HG02763 (cell line): ENCODE results near the gene GRIK4.
"Not testable (repeated sequence)": the region's sequence is repeated elsewhere in the genome, so short reads cannot be mapped to it uniquely, and the experiment has no call there.

Source experiments
- ATAC-seq: cut with Tn5 transposase; IDR thresholded peaks from one replicate; pipeline ENCODE4 v1.9.1; 2021; ENCODE audit warnings: mild to moderate bottlenecking, moderate library complexity; ENCODE audit not compliant: unreplicated experiment

Gene GRIK4

DNA sequence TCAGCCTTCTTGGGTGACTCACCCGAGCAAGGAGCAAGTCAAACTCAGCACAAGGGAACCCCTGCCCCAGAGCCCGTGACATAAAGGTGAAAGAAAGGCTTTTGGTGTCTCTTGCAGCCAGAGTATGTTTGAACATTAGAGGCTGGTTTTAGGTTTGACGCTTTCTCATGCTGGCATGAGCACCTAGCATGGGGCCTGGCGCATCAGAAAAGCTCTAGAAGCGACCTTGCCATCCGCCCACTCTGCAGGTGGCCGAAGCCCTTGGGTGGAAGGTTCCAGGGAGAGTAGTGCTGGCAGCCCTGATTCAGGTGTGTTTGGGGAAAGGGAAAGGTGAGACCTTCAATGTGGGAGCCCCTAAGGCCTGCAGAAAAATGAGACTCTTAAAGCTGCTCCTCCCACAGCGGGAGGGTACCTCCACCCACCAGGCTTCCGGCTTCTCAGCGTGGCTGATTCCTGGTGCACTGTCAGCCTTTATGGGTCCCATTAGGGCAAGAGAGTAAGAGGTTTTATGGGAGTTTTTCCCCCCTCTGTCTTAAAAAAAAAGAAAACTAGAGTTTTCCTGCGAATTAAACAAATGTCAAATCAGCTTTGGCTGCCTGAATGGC is 88.4 kb downstream of the GRIK4 start:
- ATAC-seq = no peak

DNA sequence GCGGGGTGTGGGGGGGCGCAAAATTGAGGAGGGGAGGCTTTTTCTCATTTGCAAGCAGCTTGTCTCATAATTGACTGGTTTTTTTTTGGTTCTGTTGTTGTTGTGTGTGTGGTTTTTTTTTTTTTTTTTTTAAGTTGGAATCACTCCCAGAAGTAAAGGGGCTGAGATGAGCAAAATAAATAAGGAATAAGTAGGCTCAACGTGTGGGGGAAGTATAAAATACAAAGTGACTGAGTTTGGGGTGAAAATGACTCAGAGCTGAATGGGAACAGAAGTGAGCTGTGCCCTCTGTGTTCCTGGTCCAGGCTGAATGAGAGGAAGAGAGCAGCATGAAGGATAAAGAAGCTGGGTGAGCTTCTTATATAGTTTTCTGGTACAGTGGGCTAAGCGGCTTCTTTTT is 90.0 kb downstream of the GRIK4 start:
- ATAC-seq = no peak

GRCh38 chr11:120603071-120603470 is 91.5 kb downstream of the GRIK4 start:
- no peak for ATAC-seq

DNA sequence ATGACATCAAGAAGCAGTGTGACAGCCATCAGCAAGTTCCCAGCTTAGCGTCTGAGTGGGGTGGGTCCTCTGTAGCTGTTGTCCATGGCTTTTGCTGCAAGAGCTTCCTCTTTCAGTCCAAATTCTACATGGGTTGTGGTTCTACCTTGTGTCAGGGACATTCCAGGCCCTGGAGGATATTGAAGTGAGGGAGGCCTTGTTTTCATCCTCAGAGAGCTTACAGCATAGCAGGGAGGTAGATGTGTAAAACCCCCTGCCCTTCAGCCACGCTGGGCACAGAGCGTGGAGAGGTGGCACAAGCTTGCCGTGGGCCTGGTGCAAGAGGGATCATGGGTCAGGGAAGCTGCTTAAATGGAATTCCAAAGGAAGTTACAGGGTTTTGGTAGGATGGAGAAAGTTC is 93.9 kb downstream of the GRIK4 start:
- no peak for ATAC-seq

GRCh38 chr11:120606211-120607010 is 94.9 kb downstream of the GRIK4 start:
- ATAC-seq = no peak

- ATAC-seq = no peak
Observed at GRCh38 chr11:120608061-120608460, 96.5 kb downstream of the GRIK4 start.

DNA sequence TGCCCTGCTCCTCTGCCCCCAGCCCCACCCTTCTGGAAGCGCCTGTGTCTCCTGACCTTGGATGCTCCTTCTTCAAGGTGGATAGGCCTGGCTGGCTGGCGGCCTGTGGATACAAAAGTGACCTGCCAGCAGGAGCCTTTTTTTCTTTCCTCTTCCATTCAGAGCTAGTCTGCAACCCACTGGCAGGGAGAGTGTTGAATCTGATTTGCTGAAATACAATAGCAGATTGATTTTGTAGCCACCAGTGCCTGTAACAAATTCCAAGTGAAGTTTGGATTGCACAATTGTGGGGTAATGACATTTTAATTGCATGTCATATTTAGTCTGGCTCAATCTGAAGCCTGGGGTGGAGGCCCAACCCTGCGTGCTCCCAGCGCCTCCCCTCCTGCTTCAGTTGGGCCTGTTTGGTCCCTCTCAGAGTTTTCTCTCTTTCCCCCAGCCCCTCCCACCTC is 97.2 kb downstream of the GRIK4 start:
- ATAC-seq = no peak

- ATAC-seq = no peak
Observed at GRCh38 chr11:120610111-120610510, 98.6 kb downstream of the GRIK4 start.

DNA sequence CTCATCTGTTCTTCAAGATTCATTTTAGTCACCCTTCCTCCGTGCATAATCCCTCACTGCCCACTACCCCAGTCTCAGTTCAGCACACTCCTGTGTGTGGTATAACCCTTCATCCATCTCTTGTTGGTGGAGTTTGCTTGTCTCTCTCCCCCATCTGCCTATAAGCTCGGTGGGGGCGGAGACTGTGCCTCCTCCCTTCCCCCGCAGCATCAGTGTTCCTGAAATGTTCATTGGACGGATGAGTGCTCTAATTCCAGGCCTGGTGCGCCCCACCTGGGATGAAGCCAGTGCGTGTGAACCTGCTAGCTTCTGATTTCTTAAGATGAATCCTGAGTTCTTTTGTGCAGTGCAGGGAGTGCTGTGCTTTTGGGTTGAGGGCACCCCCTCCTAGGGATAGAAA is 100.0 kb downstream of the GRIK4 start:
- ATAC-seq = no peak

GRCh38 chr11:120612513-120613263 is 101.1 kb downstream of the GRIK4 start:
- ATAC-seq = peak; percentile 82

DNA sequence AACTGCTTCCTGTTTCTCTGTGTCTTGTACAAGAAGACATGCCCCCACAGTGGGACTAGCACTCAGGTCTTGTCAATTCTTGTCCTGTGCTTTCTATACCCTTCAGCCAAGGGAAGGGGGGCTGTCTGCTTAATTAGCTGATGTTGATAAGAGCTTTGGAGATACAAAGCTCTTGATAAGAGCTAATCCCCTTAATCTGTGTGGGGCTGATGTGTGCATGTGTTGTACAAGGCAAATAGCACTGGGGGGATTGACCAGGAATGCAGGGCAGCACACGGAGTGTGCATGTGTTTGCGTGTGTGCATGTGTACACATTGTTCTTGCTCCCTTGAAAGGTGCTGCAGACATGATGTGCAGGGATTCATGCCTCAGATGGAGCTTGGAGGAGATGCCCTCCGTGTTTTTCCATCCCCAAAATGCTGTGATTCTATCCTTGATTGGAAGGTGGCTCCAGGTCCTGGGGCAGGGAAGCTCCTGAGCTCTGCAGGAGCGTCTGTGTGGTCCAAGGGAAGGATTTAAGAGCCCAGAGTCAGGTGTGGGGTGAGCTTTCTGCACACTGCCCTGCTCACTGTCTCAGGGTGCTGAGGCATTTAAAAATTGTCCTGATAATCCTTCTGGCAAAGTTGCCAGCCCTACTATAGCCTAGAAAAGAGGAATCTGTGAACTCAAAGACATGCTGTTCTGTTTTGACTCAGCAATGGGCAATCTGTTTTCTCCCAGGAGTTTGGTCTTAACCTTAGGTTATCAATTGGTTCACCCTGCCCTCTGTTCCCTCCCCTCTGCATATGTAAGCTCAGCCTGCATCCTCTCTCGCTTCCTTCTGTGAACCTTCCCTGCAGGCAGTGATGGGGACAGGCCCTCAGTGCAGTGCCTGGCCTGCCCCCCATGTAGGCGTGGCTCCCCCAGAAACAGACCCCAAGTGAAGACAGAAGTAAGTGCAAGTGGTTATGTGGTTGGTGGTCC is 102.0 kb downstream of the GRIK4 start:
- peak; percentile 45 for ATAC-seq

DNA sequence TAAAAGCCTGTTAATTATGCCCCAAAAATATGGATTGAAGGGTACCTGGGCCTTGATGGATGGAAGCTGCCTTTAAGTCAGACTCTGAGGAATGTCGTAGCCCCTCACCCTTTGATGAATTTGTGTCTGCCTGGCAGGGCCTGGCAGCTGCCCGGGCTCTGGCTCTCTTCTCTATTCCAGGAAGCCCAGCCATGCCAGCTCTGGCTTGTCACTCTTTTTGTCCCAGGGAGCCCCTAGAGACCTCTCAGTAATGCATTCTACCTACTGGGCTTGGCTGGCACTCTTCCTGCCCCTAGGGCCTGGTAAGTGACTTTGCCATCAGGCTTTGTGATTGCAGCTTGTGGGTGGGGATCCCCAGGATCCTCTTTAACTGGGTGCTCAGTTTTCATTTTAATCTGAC is 103.8 kb downstream of the GRIK4 start:
- no peak for ATAC-seq

GRCh38 chr11:120618399-120618798 is 106.9 kb downstream of the GRIK4 start:
- ATAC-seq = no peak

DNA sequence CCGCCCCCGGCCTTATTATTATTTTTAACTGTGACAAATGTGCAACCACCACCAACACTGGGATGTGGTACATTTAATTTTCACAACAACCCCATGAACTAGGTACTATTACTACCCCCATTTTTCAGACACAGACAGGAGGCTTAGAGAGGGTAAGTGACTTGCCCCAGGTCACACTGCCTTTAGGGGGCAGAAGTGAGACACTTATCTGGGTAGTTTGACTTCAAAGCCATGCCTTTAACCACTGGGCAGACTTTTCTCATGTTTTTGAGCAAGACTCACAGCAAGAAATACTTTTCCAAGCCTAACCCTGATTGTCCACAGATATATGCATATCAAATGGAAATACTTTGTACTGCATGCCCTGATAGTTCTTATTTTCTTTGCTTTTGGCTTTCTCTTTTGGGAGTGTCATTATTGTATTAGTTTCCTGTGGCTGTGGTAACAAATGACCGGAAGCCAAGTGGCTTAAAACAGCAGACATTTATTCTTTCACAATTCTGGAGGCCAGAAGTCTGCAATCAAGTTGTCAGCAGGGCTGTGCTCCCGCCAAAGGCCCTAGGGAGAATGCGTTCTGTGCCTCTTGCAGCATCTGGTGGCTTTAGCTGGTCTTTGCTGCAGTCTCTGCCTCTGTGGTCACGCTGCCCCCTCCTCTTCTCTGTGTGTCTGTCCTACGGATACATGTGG is 110.8 kb downstream of the GRIK4 start:
- no peak for ATAC-seq

GRCh38 chr11:120624992-120625391 is 113.4 kb downstream of the GRIK4 start:
- not testable (repeated sequence) for ATAC-seq

GRCh38 chr11:120625565-120625964 is 114.0 kb downstream of the GRIK4 start:
- no peak for ATAC-seq

GRCh38 chr11:120626791-120627190 is 115.2 kb downstream of the GRIK4 start:
- ATAC-seq = no peak

DNA sequence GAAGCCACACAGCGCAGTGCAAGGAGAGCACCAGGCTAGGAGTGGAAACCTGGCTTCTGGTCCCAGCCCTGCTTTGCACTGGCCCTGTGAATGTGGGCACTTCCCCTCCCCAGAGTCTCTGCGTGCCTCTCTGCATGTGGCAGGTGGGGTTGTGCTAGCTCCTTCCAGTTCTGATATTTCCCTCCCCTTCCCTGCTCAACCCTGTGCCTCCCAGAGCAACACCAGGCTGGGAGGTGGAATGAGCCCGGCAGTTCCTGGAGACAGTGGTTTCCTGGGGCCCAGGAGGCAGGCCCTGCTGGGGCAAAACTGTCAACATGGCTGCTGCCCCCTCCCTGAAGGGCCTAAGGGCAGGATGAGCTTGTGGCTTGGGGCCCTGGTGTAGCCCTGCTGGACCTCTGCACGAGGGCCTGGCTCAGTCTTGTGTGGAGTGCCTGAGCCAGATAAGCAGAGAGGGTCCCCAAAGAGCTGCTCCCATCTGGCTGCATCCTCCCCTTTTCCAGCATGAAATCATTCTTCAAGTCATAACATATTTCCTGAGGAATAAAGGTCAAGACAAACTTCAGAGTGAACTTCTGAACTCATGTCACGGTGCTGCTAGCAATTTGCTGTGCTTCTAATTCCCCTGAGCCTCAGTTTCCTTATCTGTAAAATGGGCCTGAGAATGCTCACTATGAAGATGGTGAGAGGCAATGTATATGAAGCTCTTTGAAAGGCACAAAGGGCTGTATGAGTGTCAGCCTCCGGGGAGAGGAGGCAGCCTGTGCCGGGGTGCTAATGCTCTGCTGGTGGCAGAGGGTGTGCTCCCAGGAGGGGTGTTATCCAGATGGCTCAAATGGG is 116.0 kb downstream of the GRIK4 start:
- no peak for ATAC-seq

DNA sequence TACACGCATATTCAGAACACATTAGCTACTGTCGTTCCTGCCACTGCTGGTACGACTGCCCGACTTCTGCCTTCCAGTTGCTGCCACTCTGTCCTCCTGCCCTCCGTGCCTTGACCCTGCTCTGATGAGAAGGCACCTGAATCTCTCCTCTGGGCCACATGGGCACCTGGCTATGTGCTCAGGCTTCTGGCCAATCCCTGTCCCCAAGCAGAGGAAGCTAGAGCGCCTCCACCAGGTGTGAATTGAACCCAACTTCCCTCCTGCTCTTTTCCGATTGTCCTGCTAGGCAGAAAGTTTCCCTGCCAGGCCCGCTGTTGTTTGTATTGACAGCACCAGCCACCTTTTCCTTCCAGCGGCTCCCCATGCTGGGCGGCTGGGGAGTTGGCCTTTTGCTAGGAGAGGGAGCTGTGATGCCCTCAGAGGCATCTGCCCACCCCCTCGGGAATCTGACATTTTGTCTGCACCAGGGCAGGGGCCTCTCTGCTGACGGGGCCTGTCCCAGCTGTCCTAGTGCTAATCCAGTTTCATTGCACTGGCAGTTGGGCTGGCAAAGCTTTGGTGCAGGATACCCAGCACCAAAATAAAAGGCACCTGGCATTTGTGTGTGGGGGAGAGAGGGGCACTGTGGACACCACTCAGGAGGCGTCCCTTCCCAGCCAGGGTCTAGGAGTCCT is 118.0 kb downstream of the GRIK4 start:
- no peak for ATAC-seq
